ENCODE measurements around the gene DNAJB1. TPM values are rescaled to one million over a fixed set of nuclear protein-coding genes. Genes with fewer than 3 reads are reported as not detected.

The DNAJB1 gene
- total and polyA plus RNA-seq, 2 of the 13 experiments (the other 11 are each of a cell fraction or from before 2014, with no cell fraction given): 87.5 to 97.3 TPM

GRCh38 chr19:14510311-14511228, 7.6 kb downstream of the DNAJB1 start (continued):
- TF ChIP-seq TRIM24 (CRISPR knock-in tag; IDR thresholded peaks at IDR 0.05) (no peak), PAWR (CRISPR knock-in tag; IDR thresholded peaks at IDR 0.05; ENCODE audit: borderline replicate concordance) (no peak), CEBPG (CRISPR knock-in tag; IDR thresholded peaks at IDR 0.05) (peak; percentile 70), ZNF619 (CRISPR knock-in tag; IDR thresholded peaks at IDR 0.05) (no peak), CENPX (CRISPR knock-in tag; IDR thresholded peaks at IDR 0.05) (no peak), KDM4B (CRISPR knock-in tag; IDR thresholded peaks at IDR 0.05) (no peak), TFAP4 (IDR thresholded peaks at IDR 0.05; ENCODE audit: borderline replicate concordance, low read depth) (no peak), SAFB2 (CRISPR knock-in tag; IDR thresholded peaks at IDR 0.05; ENCODE audit: borderline replicate concordance, low read depth) (no peak), BRD4 (CRISPR knock-in tag; IDR thresholded peaks at IDR 0.05) (no peak), ZNF143 (CRISPR knock-in tag; IDR thresholded peaks at IDR 0.05) (no peak), THAP11 (CRISPR knock-in tag; IDR thresholded peaks at IDR 0.05) (no peak), ZNF7 (CRISPR knock-in tag; IDR thresholded peaks at IDR 0.05) (no peak), PATZ1 (CRISPR knock-in tag; IDR thresholded peaks at IDR 0.05) (peak; percentile 34; the same call in 1 of the 2 replicates), CEBPB (IDR thresholded peaks at IDR 0.05; ENCODE audit: borderline replicate concordance, low read depth, low read length) (no peak), PHF20 (CRISPR knock-in tag; IDR thresholded peaks at IDR 0.05) (no peak), ZNF432 (CRISPR knock-in tag; IDR thresholded peaks at IDR 0.05; ENCODE audit: borderline replicate concordance) (no peak), ZNF326 (CRISPR knock-in tag; IDR thresholded peaks at IDR 0.05; ENCODE audit: borderline replicate concordance) (no peak), ZNF614 (CRISPR knock-in tag; IDR thresholded peaks at IDR 0.05; ENCODE audit: borderline replicate concordance) (no peak), ZNF574 (CRISPR knock-in tag; IDR thresholded peaks at IDR 0.05) (no peak), GFI1 (CRISPR knock-in tag; IDR thresholded peaks at IDR 0.05; ENCODE audit: borderline replicate concordance) (no peak)
- TF ChIP-seq, protein P1, sequence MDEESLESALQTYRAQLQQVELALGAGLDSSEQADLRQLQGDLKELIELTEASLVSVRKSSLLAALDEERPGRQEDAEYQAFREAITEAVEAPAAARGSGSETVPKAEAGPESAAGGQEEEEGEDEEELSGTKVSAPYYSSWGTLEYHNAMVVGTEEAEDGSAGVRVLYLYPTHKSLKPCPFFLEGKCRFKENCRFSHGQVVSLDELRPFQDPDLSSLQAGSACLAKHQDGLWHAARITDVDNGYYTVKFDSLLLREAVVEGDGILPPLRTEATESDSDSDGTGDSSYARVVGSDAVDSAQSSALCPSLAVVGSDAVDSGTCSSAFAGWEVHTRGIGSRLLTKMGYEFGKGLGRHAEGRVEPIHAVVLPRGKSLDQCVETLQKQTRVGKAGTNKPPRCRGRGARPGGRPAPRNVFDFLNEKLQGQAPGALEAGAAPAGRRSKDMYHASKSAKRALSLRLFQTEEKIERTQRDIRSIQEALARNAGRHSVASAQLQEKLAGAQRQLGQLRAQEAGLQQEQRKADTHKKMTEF (CRISPR knock-in tag; IDR thresholded peaks at IDR 0.05): no peak
